Measurements from ENCODE around the gene PLD6. TPM values are rescaled to one million over a fixed set of nuclear protein-coding genes. Genes with fewer than 3 reads are reported as not detected.

The PLD6 gene
- total and polyA plus RNA-seq, 8 donors, result 3.4 to 5.9 (median 4.6) TPM

DNA sequence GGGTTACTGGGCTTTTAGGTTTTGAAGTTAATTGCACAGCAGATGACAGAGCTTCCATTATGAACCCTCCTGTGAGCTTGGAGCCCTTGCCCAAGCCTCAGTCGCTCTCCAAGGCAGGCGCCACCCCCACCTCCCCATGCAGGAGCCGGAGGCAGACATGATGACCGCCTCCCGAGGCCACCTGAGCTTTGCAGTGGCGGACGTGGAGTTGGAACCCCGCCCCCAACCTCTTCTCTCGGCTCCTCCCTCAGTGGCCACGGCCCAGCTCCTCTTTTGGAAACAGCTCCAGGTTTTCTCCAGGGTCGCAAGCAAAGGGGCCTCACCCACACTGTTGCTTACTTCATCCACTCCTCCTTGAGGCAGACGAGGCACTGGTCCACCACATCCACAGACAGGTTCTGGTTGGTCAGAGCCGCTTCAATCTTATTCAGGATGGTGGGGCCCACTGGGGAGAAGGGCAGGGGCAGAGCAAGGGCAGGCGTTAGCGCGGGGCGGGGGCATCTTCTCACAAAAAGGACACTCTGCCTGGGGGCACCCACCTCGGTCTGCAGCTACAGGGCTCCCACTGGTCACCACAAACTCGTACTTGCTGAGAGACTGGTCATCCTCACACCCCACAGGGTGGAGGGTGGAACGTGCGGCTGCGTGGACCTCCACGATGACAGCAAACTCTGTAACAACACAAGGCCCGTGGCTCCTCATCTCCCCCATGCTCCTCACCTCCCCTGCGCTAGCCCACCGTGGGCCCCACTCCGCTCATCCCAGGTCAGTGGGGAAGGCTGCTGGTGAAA lies 8.7 kb upstream of the PLD6 start:
- no peak for TF ChIP-seq CTCF (IDR thresholded peaks at IDR 0.05)
- Histone ChIP-seq H3K36me3 (peaks cover 0 to 98% of the 10 kb centered on the region in 2 donors), H3K4me3 (no peak overlapping the region), H3K9me3 (no peaks in the 10 kb centered on the region), H3K27ac (no peak overlapping the region), H3K27me3 (no peaks in the 10 kb centered on the region), H3K4me1 (no peaks in the 10 kb centered on the region)
- DNase-seq, result no peak
- no peak for ATAC-seq
- intact Hi-C loops (cut with DNase I), result loop anchor here in 1 of 2 donors (10.0 kb wide), 1 partner anchor 210 kb away; no protein-coding TSS in a partner anchor

GRCh38 chr17:17213775-17214174 lies 7.6 kb upstream of the PLD6 start:
- no peaks in the 10 kb centered on the region for H3K4me1 ChIP-seq
- DNase-seq, result no peak
- intact Hi-C loops (cut with DNase I), result loop anchor here in 1 of 2 donors (10.0 kb wide), 1 partner anchor 209 kb away; no protein-coding TSS in a partner anchor
- ATAC-seq, result no peak
- H3K27me3 ChIP-seq, result no peaks in the 10 kb centered on the region
- H3K36me3 ChIP-seq, result peaks cover 0 to 87% of the 10 kb centered on the region in 2 donors
- H3K4me3 ChIP-seq, result no peak overlapping the region
- H3K27ac ChIP-seq, result no peak overlapping the region
- no peak for TF ChIP-seq CTCF (IDR thresholded peaks at IDR 0.05)
- no peaks in the 10 kb centered on the region for H3K9me3 ChIP-seq

- no peaks in the 10 kb centered on the region for H3K27me3 ChIP-seq
- no peak overlapping the region for H3K27ac ChIP-seq
- no peak for TF ChIP-seq CTCF (IDR thresholded peaks at IDR 0.05)
- H3K4me1 ChIP-seq, result peaks cover 14 to 35% of the 10 kb centered on the region in 2 donors
- no peaks in the 10 kb centered on the region for H3K9me3 ChIP-seq
- H3K36me3 ChIP-seq, result peaks cover 0 to 29% of the 10 kb centered on the region in 2 donors
- ATAC-seq, result no peak
- H3K4me3 ChIP-seq, result no peak overlapping the region
- DNase-seq, result no peak
- intact Hi-C loops (cut with DNase I), result no loop called here
These were observed 1.9 kb upstream of the PLD6 start for GRCh38 chr17:17207998-17208397.

DNA sequence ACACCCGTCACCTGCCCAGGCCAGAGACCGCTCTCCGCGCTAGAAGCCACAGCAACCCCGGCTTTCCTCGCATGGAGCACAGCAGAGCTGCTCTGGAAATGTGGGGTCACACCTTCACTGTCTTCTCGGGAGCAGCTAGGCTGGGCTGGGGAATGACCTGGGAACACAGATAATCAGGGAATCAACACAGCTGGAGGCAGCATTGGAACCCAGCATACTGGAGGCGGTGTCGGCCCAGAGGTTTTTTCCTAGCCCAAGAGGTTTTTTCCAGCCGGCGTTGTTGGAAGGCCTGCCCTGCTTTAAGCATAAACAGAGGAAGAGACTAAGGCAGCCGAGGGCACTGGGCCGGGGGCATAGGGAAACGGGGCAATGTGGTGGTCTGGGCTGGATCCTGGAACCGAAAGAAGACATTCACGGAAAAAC lies 791 bp upstream of the PLD6 start:
- Histone ChIP-seq H3K9me3 (no peaks in the 10 kb centered on the region), H3K4me3 (no peak overlapping the region), H3K4me1 (peaks cover 14 to 35% of the 10 kb centered on the region in 2 donors), H3K27ac (peak overlapping the region; percentile 70 to 78), H3K27me3 (no peaks in the 10 kb centered on the region), H3K36me3 (peaks cover 0 to 27% of the 10 kb centered on the region in 2 donors)
- intact Hi-C loops (cut with DNase I), result no loop called here
- ATAC-seq (no peak), DNase-seq (peak in 1 of 4 donors; percentile 52)
- no peak for TF ChIP-seq CTCF (IDR thresholded peaks at IDR 0.05)

DNA sequence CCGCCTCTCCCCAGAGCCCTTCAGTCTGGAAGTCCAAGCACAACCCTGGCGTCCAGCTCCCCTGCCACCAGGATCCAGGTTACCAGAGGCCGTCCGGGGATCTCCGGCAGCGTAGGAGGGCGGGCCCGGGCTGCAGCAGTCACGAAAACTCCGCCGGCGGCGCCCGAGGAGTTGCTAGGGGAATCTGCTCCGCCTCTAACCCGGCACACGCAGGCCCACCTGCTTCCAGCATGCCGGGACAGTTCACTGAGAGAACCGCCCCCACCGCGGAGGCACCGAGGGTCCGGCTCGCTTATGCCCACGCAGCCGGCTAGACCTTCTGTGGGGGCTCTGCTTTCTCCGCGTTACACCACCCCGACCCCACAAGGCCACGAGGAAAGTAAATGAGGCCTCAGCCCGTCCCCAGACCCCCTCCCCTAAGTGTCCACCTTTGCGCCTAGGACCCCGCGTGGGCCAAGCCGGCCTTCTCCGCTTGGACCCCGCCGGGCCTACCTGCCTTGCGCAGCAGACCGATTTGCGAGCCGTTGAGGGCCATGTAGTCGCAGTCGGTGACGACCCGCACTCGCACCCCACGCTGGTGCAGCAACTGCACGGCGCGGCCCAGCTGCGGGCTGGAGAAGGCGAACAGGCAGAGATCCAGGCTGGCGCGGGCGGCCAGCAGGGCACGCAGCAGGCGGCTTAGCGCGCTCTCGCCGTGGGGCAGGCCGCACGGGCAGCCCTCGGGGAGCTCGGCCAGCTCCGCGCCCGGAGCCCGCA lies 587 bp downstream of the PLD6 start:
- Histone ChIP-seq H3K4me3 (peak overlapping the region; percentile 34 to 58), H3K27me3 (no peaks in the 10 kb centered on the region), H3K36me3 (peaks cover 0 to 17% of the 10 kb centered on the region in 2 donors), H3K4me1 (peaks cover 14 to 38% of the 10 kb centered on the region in 2 donors), H3K27ac (peak overlapping the region; percentile 70 to 78), H3K9me3 (no peaks in the 10 kb centered on the region)
- DNase-seq (peak in 3 of 4 donors; percentile 47 to 90 (median 75)), ATAC-seq (peak; percentile 79)
- intact Hi-C loops (cut with DNase I), result no loop called here
- TF ChIP-seq CTCF (IDR thresholded peaks at IDR 0.05), result no peak
